ENCODE results near the gene ADAT1.

The ADAT1 gene

DNA sequence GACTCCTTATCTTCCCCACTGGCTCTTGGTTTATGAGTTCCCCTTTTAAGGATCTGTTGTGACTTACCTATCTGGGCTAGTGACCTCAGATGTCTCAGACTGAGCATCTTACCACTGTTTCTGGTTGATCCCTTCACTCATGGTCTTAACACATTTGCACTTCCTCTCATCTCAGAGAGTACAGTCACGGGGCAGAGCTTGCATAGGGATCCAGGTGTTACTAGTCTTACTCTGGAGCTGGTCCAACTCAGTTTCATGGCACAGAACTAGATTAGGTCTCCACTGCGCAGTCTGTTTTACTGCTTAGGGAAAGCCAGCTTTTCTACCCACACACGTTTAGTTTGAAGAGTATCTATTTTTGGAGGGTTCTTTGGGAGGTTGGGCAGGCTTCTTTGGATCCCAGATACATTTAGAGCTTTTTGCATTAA lies 46.7 kb downstream of the ADAT1 start:
- DNase-seq (ENCODE audit: low read depth): no peak

DNA sequence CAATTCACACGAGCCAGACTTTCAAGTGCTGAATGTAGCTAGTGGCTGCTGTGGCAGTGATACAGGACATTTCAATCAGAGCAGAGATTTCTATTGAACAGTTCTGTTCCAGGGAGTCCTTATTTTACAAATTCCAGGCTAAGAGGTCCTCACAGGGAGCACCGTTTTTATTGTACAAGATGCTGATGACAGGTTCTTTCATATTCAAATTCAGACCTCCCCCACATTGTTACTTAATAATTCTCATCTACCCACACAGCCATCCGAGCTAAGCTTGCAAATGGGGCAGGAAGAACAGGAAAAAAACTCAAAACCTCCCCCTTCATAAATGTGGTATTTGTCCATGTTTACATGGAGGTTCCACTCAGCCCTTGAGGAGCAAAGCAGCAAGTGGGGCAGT lies 47.1 kb downstream of the ADAT1 start:
- DNase-seq (ENCODE audit: low read depth): no peak

DNA sequence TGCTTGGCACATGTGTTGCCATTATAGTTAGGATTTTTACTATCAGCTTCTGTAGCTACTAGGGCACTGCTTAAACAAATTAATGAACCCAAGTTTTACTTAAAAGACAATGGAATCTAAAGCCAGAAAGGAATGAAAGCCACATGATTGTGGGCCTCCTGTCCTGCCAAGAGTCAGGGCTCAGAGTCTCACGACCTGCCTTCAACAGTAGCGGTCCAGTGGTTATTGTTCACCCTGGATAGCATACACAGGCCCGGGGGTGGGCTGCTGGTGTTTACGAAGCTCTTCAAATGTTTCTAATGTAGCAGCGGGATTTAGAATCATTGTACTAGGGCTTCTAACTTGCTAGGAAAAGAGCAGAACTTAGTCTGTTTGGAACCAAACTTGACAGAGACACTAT lies 49.1 kb downstream of the ADAT1 start:
- no peak for DNase-seq (ENCODE audit: low read depth)

DNA sequence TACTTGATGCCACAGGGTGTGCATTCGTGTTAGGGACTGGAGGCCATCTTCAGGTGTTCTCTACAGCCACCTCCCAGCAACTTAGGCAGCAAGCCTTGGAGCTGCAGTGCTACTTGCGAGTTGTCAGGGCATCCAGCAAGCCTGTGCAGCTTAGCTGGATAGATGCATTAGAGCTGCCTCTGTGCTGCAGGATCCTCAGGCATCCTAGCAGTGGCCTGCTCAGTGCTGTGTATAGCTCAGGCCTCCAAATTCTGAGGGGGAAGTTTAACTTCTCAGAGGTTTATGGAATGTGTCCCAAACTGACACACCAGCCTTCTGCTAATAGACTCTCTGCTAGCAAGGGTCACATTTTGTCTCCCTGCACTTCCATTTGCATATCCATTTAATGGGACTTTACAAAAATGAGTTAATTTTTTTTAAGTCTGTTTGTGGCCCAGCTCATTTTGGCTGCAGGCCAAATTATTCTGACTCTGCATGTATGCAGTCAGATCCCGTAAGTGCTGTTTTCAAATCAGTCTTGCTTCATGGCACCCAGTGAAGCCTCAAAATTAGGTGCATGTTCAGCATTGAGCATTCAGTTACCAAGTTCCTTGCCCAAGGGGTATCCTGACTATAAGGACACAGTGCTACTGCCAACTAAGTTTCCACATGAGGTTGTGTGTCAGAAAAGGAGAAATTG lies 50.1 kb downstream of the ADAT1 start:
- no peak for DNase-seq (ENCODE audit: low read depth)

DNA sequence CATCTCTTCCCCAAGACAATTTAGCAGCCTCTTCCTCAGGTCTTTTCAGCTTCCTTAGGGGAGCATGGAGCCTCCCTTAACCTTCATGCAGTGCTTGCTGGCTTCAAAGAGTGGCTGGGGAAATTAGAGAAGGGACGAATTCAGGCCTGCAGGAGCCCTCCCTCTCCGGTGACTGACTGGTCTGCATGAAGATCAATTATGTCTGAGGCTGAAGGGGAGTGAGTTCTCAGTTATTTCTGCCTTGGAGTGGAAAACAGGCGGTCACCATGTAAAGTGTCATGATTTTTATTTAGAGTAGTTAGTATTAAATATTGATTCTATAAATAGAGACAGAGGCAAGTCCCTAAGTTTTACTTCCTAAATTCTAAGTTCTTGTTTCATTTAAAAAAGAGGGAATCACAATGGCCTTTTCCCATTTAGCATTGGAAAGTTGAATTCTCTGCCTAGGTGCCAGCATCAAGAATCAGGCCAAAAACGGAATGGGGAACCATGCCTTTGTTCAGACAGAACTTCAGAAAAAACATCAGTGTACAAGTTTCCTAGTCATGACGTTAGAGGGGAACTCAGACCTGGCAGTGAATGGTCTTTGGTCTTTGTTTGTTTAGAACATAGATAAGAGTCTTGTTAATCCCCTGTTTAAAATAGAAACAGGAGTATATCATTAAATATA lies 52.5 kb downstream of the ADAT1 start:
- no peak for DNase-seq (ENCODE audit: low read depth)

DNA sequence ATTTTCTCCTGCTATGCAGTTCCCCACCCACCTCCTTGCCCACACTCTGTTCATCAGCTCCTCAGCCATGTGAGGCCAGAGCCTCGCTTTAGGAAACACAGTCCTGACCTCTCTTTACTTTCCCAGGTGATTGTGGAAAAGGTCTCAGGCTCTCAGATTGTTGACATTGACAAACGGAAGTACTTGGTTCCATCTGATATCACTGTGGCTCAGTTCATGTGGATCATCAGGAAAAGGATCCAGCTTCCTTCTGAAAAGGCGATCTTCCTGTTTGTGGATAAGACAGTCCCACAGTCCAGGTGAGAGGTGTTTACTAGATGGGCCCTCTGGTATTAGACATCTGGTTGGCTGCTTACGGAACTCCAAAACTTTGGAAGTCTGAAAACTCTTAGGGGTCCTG lies 55.2 kb downstream of the ADAT1 start:
- DNase-seq (ENCODE audit: low read depth): no peak

DNA sequence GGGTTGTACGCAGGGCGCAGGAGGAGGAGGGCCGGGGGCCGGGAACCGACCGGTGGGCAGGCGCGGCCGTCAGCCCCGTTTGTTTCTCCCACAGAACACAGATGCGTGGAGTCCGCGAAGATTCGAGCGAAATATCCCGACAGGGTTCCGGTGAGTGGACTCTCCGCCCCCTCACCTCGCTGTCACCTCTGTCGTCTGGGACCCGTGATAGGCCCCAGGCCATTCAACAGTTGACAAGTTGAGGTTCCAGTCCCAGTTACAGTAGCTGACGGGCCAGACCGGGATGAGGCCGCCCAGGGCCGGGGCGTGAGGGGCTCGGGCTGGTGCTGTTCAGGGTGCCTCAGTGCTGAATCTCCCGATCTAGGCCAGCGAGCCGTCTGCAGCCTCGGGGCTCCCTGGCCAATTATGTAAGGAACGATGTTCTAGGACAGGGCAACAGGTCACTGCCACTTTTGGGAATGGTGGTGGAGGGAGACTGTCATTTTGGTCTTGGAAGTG lies 56.3 kb downstream of the ADAT1 start:
- DNase-seq (ENCODE audit: low read depth): no peak

DNA sequence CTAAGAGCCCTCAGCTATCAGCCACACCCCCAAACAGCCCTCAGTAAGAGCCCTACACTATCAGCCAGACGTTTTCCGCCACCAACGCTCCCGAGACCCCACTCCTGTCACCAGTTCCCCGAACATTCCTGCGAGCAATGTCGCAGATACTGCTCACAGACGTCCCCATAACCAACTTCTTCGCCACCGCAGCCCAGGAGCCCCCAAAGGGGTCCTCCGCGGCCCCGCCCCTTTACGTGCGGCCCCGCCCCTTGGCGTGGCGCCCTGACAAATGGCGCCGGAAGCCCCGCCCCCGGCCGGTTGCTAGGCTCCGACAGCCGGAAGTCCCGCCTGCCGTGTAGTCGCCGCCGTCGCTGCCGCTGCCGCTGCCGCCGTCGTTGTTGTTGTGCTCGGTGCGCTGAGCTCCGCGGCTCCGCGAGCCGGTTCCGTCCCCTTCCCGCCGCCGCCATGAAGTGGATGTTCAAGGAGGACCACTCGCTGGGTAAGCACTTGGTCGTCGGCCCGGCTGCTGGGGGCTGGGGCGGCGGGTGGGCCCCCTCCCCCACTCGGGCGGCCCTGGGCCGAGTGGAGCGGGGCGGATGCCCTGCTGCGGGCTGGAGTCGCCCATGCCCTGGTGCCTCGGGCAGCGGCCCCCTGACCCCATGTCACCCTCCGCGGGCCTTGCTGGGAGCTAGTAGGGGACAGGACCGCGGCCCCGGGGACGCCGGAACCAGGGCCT lies 56.9 kb downstream of the ADAT1 start, which contains the start of gene GABARAPL2:
TSS of gene GABARAPL2 (plus strand) at position 340 of the 718 bp plus-strand sequence. CDS start at position 448, 108 bp downstream.
- DNase-seq (ENCODE audit: low read depth): peak; percentile 81

DNA sequence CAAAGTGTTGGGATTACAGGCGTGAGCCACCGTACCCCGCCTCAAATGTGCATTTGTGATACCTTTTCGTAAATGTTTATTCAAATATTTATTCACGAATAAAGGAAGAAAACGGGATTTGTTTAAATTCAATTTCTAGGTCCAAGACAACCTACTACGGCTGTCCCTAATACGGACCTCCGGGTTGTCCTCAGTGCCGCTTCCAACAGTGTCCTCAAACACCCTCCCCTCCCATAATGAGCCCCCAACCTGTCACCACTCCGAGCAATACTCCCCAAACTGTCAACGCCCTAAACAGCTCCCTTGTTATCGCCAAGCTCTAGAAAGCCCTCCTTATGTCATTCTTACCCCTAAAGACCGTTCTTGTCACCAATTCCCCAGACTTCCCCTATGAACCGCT lies 57.4 kb downstream of the ADAT1 start:
- DNase-seq (ENCODE audit: low read depth): no peak

DNA sequence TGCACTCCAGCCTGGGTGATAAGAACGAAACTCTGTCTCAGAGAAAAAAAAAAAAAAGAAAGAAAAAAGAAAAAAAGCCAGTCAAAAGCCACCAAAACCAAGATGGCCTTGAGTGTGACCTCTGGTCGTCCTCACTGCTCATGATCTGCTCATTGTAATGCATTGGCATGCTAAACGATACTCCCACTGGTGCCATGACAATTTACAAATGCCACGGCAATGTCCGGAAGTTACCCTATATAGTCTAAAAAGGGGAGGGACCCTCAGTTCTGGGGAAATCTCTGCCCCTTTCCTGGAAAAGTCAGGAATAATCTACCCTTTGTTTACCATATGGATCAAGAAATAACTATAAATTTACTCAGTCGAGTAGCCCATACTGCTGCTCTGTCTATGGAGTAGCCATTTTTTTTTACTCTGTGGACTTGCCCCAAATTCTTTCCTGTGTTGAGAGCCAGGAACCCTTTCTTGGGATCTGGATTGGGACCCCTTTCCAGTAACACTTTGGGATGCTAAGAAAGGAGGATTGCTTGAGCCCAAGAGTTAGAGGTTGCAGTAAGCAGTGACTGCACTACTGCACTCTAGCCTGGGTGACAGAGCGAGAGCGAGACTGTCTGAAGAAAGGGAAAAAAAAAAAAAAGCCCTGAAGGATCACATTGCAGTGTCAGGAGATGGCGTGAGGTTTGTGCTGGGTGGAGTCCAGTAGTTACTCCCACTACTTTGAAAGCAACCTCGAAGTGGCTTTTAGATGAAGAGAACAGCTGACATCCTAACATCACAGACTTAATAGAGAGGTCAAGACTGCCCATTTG lies 63.3 kb downstream of the ADAT1 start:
- no peak for DNase-seq (ENCODE audit: low read depth)

DNA sequence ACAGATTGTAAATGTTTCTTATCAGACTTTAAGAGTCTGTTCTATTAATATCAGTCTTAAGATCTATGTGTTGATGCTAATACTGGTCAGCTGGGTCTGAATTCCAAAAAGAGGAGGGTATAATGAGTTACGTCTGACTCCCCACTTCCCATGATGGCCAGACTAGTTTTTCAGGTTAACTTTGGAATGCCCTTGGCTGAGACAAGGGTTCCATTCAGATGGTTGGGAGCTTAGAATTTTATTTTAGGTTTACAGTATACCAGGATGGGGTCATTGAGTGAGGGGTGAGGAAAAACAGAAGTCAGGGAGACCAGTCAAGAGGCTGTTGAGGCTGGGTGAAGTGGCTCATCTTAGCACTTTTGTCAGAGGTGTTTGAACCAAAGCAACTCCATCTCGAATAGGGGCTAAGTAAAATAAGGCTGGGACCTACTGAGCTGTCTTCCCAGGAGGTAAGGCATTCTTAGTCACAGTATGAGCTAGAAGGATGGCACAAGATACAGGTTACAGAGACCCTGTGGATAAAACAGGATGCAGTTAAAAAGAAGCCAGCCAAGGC lies 64.2 kb downstream of the ADAT1 start:
- no peak for DNase-seq (ENCODE audit: low read depth)

DNA sequence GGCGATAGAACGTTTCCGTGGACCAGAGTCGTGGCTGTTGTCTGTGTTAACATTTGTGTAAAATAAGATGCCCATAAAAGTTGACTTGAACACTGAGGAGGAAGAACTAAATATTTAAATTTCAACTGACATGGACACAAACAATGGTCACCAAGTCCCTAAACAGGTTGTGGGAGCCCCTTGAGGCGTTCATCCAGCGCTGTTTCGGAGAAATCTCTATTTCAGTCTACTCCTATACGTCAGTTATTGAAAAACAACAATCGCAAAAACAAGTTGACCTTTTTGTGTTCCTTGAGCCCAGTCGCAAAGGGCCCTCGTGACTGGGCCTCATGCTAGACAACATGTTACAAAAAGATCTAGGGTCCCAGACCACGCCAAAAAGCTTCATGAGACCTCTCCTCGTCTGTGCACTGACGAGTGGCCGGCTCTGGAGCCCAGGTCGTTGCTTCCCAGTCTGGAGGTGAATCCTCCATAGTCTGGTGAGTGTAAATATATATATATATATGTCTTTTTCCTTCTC lies 66.6 kb downstream of the ADAT1 start:
- DNase-seq (ENCODE audit: low read depth): no peak

DNA sequence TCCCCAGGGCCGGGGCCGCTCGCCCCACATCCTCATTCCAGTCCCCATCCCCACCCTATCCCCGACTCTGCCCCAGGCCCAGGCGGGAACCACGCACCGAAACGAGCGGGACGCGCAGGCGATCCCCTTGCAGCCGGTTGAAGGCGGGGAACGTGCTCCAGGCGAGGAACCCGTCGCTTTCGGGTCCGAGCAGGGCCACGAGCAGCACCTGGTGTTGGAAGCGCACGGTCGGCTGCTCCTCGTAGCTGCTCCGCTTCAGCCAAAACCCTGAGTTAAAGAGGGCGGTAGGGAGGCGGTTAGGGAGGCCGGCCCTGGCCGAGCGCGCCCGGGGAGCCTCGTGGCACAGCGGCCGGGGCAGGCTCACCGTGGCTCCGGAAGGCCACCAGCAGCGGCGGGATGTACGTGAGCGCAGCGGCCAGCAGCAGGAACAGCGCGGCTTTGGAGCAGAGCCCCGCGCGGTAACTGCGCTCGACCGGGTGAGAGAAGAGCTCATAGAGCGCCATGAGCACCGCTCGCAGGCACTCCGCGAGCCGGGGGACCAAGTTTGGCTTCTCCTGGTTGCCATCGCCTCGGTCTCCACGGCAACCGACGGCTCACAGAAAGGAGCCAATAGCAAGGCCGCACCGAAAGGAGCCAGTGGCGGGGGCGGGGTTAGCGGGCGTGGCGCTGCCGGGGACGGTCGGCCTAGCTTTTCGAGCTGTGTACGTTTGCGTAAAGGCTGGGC lies 67.2 kb downstream of the ADAT1 start, which contains the start of gene TMEM231:
TSS of gene TMEM231 (minus strand) at position 546 of the 724 bp plus-strand sequence. CDS start at position 503, 43 bp downstream.
- DNase-seq (ENCODE audit: low read depth): peak; percentile 94

DNA sequence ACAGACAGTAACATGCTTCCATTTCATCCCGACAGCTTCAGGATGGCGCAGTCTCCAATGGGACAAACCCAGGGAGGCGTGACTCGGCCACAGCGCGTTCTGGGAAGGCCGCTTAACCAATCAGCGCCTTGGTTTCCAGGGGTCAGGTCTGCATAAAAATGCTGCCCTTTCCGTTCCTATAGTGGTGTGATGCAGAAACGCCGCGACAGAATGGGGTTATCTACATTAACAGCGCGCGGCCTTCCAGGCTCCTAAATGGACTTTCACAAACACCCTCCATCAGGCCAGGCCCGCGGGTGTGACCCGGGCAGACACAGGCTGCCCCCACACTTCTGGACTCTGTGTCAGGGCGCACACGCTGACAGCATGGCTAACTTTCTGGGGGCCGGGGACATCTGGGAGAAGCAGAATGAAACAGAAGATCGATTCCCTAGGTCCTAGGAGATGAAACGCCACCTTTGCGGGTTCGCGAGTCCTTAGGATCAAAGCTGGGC lies 67.8 kb downstream of the ADAT1 start:
- DNase-seq (ENCODE audit: low read depth): no peak

DNA sequence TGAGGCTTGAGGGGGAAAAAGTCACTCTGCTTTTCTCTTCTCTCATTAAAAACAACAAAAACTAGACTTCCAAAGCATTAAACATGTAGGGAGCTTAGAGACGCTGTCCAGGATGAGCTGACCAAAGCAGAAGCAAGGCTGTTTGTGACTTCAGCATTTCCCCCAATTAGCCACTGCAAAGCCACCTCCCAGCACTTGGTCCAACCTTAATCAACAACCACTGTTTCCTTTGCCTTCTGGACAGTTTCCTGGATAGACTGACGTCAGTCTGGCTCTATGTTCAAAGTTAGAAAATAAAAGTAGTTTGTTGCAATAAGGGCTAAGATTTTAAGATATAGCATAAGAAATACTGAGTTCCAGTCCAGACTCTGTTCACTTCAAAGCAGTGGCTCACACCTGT lies 70.1 kb downstream of the ADAT1 start:
- no peak for DNase-seq (ENCODE audit: low read depth)

DNA sequence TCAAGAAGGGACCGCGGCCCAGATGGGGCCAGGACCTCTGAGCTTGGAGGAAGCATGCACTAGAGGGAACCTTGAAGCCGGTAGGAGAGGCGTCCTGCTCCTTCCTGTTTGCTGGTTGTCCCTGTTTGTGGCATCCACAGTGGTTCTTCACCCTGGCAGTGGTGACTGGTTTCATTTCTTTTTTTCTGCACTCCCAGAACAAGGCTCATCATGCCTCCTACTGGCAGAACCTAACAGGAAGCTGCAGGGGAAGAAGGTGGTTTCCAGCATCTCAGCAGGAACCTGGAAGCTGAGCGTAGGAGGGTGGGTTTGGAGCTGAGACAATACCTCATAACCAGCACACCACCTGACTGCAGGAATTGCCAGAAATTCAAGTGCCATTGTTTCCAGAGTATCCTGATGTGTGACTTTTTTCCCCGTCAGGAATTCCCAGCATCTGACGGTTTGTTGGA lies 72.8 kb downstream of the ADAT1 start:
- DNase-seq (ENCODE audit: low read depth): no peak

Data from stimulated activated CD8-positive, alpha-beta memory T cell treated with anti-CD3 and anti-CD28 coated beads, Interleukin-15, amount 100 ng/mL, for 1 hour (primary cell).